Keratinocyte (primary cell): ENCODE data around the gene MMP19.

Experiments
- CTCF ChIP-seq, 3 experiments: IDR thresholded peaks in 1 of 3; conservative IDR thresholded peaks in 1 of 3; optimal IDR thresholded peaks in 1 of 3; 2 replicates in 2 of 3; 3 replicates in 1 of 3; pipeline versions ENCODE3 to v1.5.1; 2011; ENCODE audit warnings: low read length in 3 of 3, mild to moderate bottlenecking in 3 of 3, moderate library complexity in 2 of 3, control low read depth in 1 of 3, inconsistent platforms in 1 of 3; ENCODE audit not compliant: insufficient read depth in 2 of 3; ENCODE audit errors: extremely low read depth in 1 of 3
- EZH2 ChIP-seq: IDR thresholded peaks from one replicate; pipeline ENCODE4 v1.6.1; 2012; ENCODE audit warnings: inconsistent platforms, mild to moderate bottlenecking, low read length, moderate library complexity

- TF ChIP-seq CTCF (optimal IDR thresholded peaks at IDR 0.05 in 1 of 3, IDR thresholded peaks at IDR 0.05 in 1 of 3, conservative IDR thresholded peaks at IDR 0.05 in 1 of 3; ENCODE audit: extremely low read depth in 1 of 3, insufficient read depth in 2 of 3, low read length in 3 of 3) (peak in 2 of 3 experiments; percentile 36 to 37), EZH2 (no peak)
Measured at GRCh38 chr12:55797068-55797467, 45.7 kb downstream of the MMP19 start.
